ENCODE results near the gene ADAMTS2.

ADAMTS2 gene

GRCh38 chr5:179177711-179178575 is 167.3 kb downstream of the ADAMTS2 start:
- DNase-seq (ENCODE audit: low read depth): no peak

DNA sequence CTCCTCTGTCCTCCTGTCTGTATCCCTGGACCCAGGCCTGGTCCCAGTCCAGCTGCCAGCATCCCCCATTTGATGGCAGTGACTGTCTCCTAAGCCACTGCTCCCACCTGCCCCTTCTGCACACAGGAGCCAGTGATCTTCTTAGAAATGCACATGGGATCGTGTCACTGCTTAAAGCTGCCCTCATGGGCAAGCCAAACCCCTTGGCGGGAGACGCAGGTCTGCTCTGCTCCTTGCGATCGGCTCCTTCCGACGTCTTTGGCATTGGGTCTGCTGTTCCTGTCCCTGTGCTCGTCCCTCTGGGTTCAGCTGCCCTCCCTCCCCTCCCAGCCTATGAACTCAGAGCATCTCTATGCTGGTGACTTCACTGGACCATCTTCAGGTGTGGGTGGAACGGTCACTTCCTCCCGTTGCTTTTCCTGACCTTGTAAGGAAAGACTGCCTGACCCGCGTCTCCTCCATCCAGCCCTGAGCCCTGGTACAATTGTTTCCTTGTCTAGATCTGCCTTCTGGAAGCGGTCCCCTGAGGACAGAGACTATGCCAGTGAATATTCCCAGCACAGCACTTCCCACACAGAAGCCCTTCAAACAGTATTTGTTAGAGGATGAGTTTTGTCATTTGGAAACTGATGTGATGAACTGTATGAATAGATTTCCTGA is 168.6 kb downstream of the ADAMTS2 start:
- DNase-seq (ENCODE audit: low read depth): no peak

DNA sequence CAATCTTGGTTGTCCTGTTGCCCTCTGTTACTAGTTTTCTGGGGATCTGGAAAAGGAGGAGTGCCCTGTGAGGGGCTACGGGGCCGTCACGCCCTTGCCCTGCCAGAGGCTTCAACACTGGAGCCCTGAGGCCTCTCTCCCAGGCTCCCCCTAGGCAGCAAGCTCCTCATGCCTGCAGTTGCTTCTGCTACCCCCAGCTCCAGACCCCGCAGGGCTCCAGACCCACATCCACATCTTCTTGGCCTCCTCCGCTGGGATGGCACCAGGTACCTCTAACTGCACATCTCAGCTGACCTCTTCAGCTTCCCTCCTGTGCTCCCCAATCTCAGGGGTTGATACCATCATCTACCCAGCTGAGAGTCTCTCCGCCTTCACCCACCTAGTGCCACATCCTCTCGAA is 169.1 kb downstream of the ADAMTS2 start:
- DNase-seq (ENCODE audit: low read depth): no peak

- no peak for DNase-seq (ENCODE audit: low read depth)
These were observed 173.2 kb downstream of the ADAMTS2 start for GRCh38 chr5:179171816-179172745.

- no peak for DNase-seq (ENCODE audit: low read depth)
These were observed 173.9 kb downstream of the ADAMTS2 start for GRCh38 chr5:179171251-179171815.

DNA sequence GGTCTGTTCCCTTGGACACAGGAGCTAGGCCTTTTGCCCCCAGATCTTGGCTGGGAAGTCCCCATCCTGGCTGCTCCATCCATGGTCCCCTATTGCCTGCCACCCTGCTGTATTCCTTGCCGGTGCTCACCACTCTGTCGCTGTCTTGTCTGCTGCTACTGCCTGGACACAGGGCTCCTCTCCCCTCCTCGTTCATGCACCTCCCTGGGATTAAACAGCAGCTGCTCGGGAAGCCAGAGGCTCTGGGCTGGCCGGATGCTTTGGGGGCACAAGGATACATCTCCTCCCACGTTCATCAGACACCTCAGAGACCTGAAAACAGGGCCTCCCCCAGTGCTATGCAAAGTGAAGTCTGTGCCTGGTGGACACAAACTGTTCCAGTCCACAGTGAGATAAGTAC is 174.7 kb downstream of the ADAMTS2 start:
- no peak for DNase-seq (ENCODE audit: low read depth)

DNA sequence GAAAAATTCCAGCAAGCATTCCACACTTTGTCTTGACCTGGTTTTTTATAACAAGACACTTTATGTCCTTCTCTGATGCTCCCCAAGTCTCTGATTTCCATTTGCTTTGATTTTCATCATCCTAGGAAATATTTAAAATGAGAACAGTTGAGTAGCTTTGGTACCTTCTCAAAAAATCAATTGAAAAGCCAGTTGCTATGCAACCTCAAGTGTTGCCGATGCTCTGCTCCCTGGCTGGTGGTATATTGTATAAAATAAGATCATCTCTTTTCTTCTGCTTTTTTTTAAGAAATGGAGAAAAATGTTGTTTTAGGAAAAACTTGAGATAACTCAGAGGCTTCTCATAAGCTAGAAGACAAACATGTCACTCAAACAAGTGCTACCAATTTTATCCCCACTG is 175.4 kb downstream of the ADAMTS2 start:
- DNase-seq (ENCODE audit: low read depth): no peak

DNA sequence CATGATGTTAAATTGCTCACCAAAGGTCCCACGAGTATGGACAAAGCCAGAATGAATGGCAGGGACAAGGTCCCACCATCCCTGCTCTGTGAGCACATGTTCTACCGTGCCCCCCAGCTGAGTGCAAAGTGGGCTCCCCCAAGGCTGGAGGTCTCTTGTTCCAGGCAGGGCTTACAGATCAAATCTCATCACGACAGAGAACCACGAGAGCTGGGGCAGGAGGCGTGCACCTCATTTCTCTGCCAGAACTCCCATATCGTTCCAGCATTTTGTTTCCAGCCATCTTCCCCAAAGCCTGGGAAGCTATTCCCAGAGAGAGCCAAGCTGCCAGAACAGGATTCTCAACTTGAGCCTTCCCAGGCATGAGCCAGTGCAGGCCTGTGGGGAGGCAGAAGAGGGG is 176.6 kb downstream of the ADAMTS2 start:
- no peak for DNase-seq (ENCODE audit: low read depth)

- no peak for DNase-seq (ENCODE audit: low read depth)
These were observed 177.3 kb downstream of the ADAMTS2 start for GRCh38 chr5:179167871-179168451.

GRCh38 chr5:179166886-179167841 is 178.1 kb downstream of the ADAMTS2 start:
- DNase-seq (ENCODE audit: low read depth): peak; percentile 34

GRCh38 chr5:179166171-179166885 is 178.9 kb downstream of the ADAMTS2 start:
- DNase-seq (ENCODE audit: low read depth): no peak

DNA sequence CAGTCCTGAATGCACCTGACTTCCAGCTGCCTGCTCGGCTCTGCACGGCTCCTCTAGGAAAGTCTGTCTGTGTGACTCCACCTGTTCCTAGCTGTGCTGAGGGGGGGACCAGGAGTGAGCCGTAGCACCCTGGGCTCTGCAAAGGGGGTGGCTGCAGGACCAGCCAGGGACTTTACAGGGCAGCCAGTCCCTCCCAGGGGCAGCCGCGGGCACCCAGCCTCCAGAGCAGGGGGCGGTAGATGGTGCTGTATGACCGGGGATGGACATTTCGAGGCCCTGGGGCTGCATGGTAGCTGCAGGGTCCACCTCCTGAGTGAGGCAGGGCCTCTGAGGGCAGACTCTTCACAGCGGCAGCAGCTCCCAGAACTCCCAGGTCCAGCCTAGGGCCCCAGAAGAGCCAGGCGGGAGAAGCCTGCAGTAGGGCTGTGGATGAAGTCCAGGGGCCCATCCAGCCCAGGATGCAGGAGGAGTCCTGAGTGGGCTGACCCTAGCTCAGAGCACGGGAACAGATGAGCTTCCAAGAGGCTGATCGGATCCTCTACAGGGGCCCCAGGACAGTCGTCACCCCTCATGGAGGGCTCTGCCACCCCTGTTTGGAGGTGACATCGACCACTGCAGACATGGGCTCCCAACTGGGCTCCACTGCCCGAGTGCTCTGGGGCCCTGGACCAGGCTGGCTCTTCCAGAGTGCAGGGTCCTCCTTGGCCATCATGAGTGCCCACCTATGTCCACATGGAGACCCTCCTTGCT is 179.7 kb downstream of the ADAMTS2 start:
- no peak for DNase-seq (ENCODE audit: low read depth)

GRCh38 chr5:179164331-179165311 is 180.6 kb downstream of the ADAMTS2 start:
- DNase-seq (ENCODE audit: low read depth): no peak

- no peak for DNase-seq (ENCODE audit: low read depth)
These were observed 181.8 kb downstream of the ADAMTS2 start for GRCh38 chr5:179163236-179164155.

DNA sequence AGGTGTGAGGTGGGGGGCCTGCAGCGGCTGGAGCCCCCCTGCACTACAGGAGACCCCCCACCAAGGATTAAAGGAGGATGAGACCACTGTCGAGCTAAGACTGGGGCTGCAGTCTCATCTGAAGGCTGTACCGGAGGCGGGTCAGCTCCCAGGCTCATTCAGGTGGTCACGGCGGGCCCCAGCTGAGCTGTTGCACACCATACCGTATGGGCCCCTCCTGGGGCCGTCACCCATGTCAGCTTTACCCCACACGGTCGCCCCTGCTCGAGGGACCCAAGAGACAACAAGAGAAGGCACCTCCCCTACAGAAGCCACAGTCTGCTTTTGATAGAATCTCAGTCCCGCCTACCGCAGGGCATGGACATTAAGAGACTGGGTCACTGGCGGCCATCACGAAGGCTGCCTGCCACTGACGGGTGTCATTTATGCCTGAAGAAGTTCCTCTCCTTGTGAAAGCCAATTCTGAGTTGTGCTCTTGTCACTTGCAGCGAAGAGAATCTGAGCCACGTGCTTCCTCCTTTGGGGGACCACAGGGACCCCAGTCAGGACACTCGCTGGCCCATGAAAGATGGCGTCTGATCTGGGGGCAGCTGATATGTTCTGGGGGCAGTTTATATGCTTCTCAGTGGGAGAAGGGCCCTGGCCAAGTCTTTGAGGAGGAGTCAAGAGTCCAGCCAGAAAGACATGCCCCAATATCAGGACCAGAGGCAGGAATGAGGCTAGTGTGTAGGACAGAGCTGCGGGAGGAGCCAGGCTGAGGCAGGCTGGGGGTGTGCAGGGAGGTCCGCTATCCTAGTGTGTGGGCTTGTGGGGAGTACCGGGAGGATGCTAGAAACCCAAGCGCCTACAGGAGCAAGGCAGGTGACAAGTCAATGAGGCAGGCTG is 182.7 kb downstream of the ADAMTS2 start:
- no peak for DNase-seq (ENCODE audit: low read depth)

DNA sequence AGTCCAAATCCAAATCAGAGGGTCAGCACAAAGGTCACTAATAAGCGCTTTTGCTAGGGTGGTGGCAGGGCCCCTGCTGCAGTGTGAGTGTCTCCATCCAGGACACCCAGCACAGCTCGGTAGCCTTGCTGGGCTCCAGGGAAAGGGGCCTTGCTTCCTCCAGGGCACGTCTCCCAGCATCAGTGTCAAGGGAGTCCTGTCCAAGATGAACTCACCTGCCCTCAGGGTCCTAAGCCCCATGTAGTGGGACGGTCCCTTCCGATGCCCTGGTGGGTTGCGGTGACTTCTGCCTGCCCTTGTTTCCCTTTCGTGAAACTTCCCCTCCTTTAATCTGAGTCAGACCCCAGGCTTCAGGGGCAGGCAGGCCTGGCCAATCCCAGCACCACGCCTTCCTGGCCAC is 183.4 kb downstream of the ADAMTS2 start:
- DNase-seq (ENCODE audit: low read depth): no peak
